Lower leg skin (tissue), 3 donors: ENCODE measurements around the gene HOXB13.
A peak's percentile ranks its signal among the peaks of the same experiment; 100 is the strongest.

Experiments used
- POLR2A ChIP-seq, 2 donors: fragments of 450-650 bp; IDR thresholded peaks; one replicate each; pipeline ENCODE4 v1.6.1; 2016 to 2017; ENCODE audit warnings: antibody characterized with exemption in 2 of 2, mild to moderate bottlenecking in 1 of 2, moderate library complexity in 1 of 2
- TF ChIP-seq, protein P1 (sequence below), 3 donors: fragments of 450-650 bp; IDR thresholded peaks; one replicate each; pipeline ENCODE4 v1.5.1; 2016; ENCODE audit warnings: antibody characterized with exemption in 3 of 3, mild to moderate bottlenecking in 3 of 3, moderate library complexity in 2 of 3

DNA sequence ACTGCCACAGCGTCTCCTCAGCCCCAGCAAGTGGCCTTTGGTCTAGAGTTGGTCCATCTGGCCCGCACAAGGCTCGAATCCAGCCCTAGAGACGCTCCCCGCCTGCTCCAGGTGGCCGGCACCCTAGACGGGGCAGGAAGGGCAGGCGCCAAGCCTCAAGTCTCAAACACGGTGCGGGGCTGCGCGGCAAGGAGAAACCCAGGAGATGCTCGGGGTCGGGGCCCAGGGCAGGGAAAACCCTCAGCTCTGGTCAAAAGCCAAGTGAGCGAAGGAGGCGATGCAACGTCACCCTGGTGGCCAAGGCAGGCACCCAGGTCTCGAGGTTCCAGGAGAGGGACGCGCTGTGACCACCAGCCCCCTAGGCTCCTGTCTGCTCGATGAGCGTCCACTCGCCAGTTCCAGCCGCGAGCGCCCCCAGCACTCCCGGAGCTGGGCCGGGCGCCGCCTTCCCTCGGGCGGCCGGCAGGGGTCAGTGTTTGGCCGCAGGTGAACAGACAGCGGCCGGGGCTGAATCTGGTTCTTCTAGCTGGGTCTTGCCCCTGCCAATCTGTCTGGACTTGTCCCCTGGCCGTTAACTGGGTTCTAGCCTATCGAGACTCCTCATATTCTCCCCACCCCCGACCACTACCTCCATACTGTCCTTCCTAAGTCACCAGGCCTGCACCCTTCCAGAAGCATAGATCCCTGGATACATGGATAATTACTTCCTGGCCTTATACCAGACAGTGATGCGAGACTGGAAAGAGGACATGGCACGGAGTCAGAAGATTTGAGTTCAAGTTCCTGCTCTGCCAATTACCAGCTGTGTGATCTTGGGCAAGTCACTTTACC lies 50.2 kb downstream of the HOXB13 start:
- TF ChIP-seq, protein P1, sequence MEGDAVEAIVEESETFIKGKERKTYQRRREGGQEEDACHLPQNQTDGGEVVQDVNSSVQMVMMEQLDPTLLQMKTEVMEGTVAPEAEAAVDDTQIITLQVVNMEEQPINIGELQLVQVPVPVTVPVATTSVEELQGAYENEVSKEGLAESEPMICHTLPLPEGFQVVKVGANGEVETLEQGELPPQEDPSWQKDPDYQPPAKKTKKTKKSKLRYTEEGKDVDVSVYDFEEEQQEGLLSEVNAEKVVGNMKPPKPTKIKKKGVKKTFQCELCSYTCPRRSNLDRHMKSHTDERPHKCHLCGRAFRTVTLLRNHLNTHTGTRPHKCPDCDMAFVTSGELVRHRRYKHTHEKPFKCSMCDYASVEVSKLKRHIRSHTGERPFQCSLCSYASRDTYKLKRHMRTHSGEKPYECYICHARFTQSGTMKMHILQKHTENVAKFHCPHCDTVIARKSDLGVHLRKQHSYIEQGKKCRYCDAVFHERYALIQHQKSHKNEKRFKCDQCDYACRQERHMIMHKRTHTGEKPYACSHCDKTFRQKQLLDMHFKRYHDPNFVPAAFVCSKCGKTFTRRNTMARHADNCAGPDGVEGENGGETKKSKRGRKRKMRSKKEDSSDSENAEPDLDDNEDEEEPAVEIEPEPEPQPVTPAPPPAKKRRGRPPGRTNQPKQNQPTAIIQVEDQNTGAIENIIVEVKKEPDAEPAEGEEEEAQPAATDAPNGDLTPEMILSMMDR (IDR thresholded peaks at IDR 0.05) = peak in 1 of 3 donors; percentile 56
- TF ChIP-seq POLR2A (IDR thresholded peaks at IDR 0.05) = no peak
